Measurements from ENCODE around the gene SORCS2. TPM values are rescaled to one million over a fixed set of nuclear protein-coding genes. Genes with fewer than 3 reads are reported as not detected.

The SORCS2 gene
- total and polyA plus RNA-seq, 2 experiments from 2014 or later, result 0.38 to 1.4 TPM

GRCh38 chr4:7642741-7643458, 450.6 kb downstream of the SORCS2 start:
- H2AFZ ChIP-seq, result no peak overlapping the region
- H4K20me1 ChIP-seq (ENCODE audit: insufficient read depth), result no peaks in the 10 kb centered on the region
- H3K27ac ChIP-seq, result no peak overlapping the region
- peaks cover 2% of the 10 kb centered on the region for H3K4me1 ChIP-seq (ENCODE audit: insufficient read depth)
- in situ Hi-C loops (cut with MboI), result no loop called here
- H3K9ac ChIP-seq, result no peak overlapping the region
- H3K4me2 ChIP-seq (ENCODE audit: unreplicated experiment), result no peak overlapping the region
- H3K9me2 ChIP-seq (ENCODE audit: insufficient read depth), result no peaks in the 10 kb centered on the region
- no peaks in the 10 kb centered on the region for H3F3A ChIP-seq (ENCODE audit: insufficient read depth)
- no peaks in the 10 kb centered on the region for H3K36me3 ChIP-seq (ENCODE audit: low read depth)
- no peaks in the 10 kb centered on the region for H3K9me3 ChIP-seq (ENCODE audit: low read depth)
- no peaks in the 10 kb centered on the region for H3K79me2 ChIP-seq (ENCODE audit: insufficient read depth)
- H3K4me3 ChIP-seq, result no peak overlapping the region
- WGBS, 2 experiments (ENCODE audit: low coverage in 1 of 2, low lambda C conversion rate in 2 of 2, missing lambda C conversion rate in 2 of 2), result 60% methylated on average over 9 of the region's 9 CpGs
- TF ChIP-seq EZH2phosphoT487 (IDR thresholded peaks at IDR 0.05; ENCODE audit: insufficient read depth, low read depth), result no peak
- TF ChIP-seq EZH2 (IDR thresholded peaks at IDR 0.05; ENCODE audit: insufficient read depth, poor library complexity, severe bottlenecking), result no peak
- no peak for DNase-seq
- peaks cover 9% of the 10 kb centered on the region for H3K27me3 ChIP-seq (replicated peaks; ENCODE audit: insufficient read depth)

DNA sequence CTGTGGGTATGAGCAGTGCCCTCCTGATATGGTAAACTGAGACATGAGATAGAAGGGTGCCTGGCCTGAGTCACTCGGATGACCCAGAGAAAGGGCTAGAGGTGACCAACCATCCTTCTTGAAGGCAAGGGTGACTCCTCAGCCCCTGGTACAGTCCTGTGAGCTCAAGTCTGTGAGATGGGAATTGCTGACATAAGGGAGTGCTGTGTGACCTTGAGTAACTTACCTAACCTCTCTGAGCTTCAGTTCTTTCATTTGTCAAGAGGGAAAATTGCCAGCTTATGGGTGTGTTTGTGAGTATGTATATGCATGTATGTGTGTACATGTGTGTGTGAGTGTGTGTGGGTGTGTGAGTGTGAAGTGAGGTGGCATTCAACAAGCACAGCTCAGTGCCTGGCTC, 452.8 kb downstream of the SORCS2 start:
- Histone ChIP-seq H3K79me2 (ENCODE audit: insufficient read depth) (no peaks in the 10 kb centered on the region), H2AFZ (no peak overlapping the region), H3K4me1 (ENCODE audit: insufficient read depth) (peaks cover 18% of the 10 kb centered on the region), H3K27ac (no peak overlapping the region), H3K9ac (no peak overlapping the region), H3K9me2 (ENCODE audit: insufficient read depth) (no peaks in the 10 kb centered on the region), H4K20me1 (ENCODE audit: insufficient read depth) (no peaks in the 10 kb centered on the region), H3K27me3 (replicated peaks; ENCODE audit: insufficient read depth) (peaks cover 9% of the 10 kb centered on the region), H3K4me3 (no peak overlapping the region), H3K9me3 (ENCODE audit: low read depth) (no peaks in the 10 kb centered on the region), H3K4me2 (ENCODE audit: unreplicated experiment) (no peak overlapping the region), H3K36me3 (ENCODE audit: low read depth) (no peaks in the 10 kb centered on the region), H3F3A (ENCODE audit: insufficient read depth) (peaks cover 1% of the 10 kb centered on the region; the same call in 1 of the 2 replicates)
- DNase-seq, result no peak
- TF ChIP-seq EZH2 (IDR thresholded peaks at IDR 0.05; ENCODE audit: insufficient read depth, poor library complexity, severe bottlenecking) (no peak), EZH2phosphoT487 (IDR thresholded peaks at IDR 0.05; ENCODE audit: insufficient read depth, low read depth) (no peak)
- 86 to 100% methylated on average over 1 of the region's 1 CpG for WGBS, 2 experiments (ENCODE audit: low coverage in 1 of 2, low lambda C conversion rate in 2 of 2, missing lambda C conversion rate in 2 of 2)
- in situ Hi-C loops (cut with MboI), result no loop called here

DNA sequence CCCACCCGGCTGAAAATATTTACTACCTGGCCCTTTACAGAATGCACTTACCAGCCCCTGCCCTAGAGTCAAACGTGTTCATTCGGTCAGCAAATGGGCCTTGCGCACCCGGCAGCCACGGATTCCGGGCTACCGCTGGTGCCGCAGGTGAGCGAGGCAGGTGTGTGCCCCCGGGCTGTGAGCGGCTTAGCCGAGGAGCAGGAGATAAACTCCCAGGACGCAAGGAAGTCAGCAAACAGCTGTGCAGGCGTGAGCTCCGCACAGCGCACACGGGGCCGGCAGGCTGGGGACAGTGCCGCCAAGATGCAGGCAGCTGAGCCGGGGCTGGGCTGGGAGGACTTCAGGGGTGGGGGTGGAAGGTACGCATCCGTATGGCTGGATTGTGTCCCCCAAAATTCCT, 453.6 kb downstream of the SORCS2 start:
- Histone ChIP-seq H3K27ac (no peak overlapping the region), H3K4me3 (no peak overlapping the region), H3K9me3 (ENCODE audit: low read depth) (no peaks in the 10 kb centered on the region), H3K79me2 (ENCODE audit: insufficient read depth) (no peaks in the 10 kb centered on the region), H3K9me2 (ENCODE audit: insufficient read depth) (no peaks in the 10 kb centered on the region), H3K36me3 (ENCODE audit: low read depth) (no peaks in the 10 kb centered on the region), H3K27me3 (replicated peaks; ENCODE audit: insufficient read depth) (peaks cover 9% of the 10 kb centered on the region), H3F3A (ENCODE audit: insufficient read depth) (peaks cover 4% of the 10 kb centered on the region; the same call in 1 of the 2 replicates), H4K20me1 (ENCODE audit: insufficient read depth) (no peaks in the 10 kb centered on the region), H3K4me1 (ENCODE audit: insufficient read depth) (peaks cover 20% of the 10 kb centered on the region), H2AFZ (no peak overlapping the region), H3K4me2 (ENCODE audit: unreplicated experiment) (no peak overlapping the region), H3K9ac (no peak overlapping the region)
- in situ Hi-C loops (cut with MboI), result no loop called here
- WGBS, 2 experiments (ENCODE audit: low coverage in 1 of 2, low lambda C conversion rate in 2 of 2, missing lambda C conversion rate in 2 of 2), result 83 to 85% methylated on average over 18 to 23 of the region's 23 CpGs
- DNase-seq, result no peak
- TF ChIP-seq EZH2phosphoT487 (IDR thresholded peaks at IDR 0.05; ENCODE audit: insufficient read depth, low read depth), result no peak
- no peak for TF ChIP-seq EZH2 (IDR thresholded peaks at IDR 0.05; ENCODE audit: insufficient read depth, poor library complexity, severe bottlenecking)

DNA sequence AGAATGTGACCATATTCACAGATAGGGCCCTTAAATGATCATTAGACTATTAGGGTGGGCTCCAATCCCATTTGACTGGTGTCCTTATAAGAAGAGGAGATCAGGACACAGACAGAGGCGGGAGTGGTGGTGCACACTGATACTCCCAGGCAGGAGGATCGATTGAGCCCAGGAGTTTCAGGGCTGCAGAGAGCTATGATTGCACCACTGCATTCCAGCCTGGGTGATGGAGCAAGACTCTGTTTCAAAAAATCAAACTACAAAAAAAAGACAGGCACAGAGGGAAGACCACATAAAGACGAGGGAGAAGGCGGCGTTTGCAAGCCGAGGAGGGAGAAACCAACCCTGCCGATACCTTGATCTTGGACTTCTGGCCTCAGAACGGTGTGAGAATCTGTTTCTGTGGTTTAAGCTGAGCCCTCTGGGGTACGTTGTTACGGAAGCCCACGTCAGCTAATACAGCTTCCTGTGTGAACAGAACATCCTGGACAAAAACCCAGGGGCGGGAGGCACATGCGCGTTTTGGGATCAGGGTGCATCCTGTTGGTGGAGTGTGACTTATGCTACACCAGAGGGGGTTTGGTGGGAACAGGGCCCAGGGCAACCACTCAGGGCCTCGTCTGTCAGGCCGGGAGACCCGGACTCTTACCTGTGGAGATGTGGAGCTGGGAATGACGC, 454.2 kb downstream of the SORCS2 start:
- no peaks in the 10 kb centered on the region for H3K9me3 ChIP-seq (ENCODE audit: low read depth)
- peak; percentile 31 for DNase-seq
- 92% methylated on average over 18 of the region's 18 CpGs for WGBS, 2 experiments (ENCODE audit: low coverage in 1 of 2, low lambda C conversion rate in 2 of 2, missing lambda C conversion rate in 2 of 2)
- H3K9me2 ChIP-seq (ENCODE audit: insufficient read depth), result no peaks in the 10 kb centered on the region
- H3K36me3 ChIP-seq (ENCODE audit: low read depth), result no peaks in the 10 kb centered on the region
- H3F3A ChIP-seq (ENCODE audit: insufficient read depth), result peaks cover 4% of the 10 kb centered on the region; the same call in 1 of the 2 replicates
- H4K20me1 ChIP-seq (ENCODE audit: insufficient read depth), result no peaks in the 10 kb centered on the region
- H3K9ac ChIP-seq, result no peak overlapping the region
- no peak overlapping the region for H3K4me2 ChIP-seq (ENCODE audit: unreplicated experiment)
- no peak overlapping the region for H2AFZ ChIP-seq
- H3K4me3 ChIP-seq, result no peak overlapping the region
- H3K4me1 ChIP-seq (ENCODE audit: insufficient read depth), result peaks cover 20% of the 10 kb centered on the region
- in situ Hi-C loops (cut with MboI), result no loop called here
- H3K27ac ChIP-seq, result no peak overlapping the region
- peaks cover 9% of the 10 kb centered on the region for H3K27me3 ChIP-seq (replicated peaks; ENCODE audit: insufficient read depth)
- TF ChIP-seq EZH2 (IDR thresholded peaks at IDR 0.05; ENCODE audit: insufficient read depth, poor library complexity, severe bottlenecking) (no peak), EZH2phosphoT487 (IDR thresholded peaks at IDR 0.05; ENCODE audit: insufficient read depth, low read depth) (no peak)
- no peaks in the 10 kb centered on the region for H3K79me2 ChIP-seq (ENCODE audit: insufficient read depth)

Data from GM23248 (cell line).